Activated CD8-positive, alpha-beta memory T cell treated with anti-CD3 and anti-CD28 coated beads, Interleukin-2, amount 10 ng/mL, durations not matched to agents 7 days and 5 days (primary cell): ENCODE data around the gene UBA52. TPM values are rescaled to one million over a fixed set of nuclear protein-coding genes. Genes with fewer than 3 reads are reported as not detected.

Experiments used
- ATAC-seq: fragments of 150-1000 bp; cut with Tn5 transposase; one replicate; pipeline ENCODE4 v1.10.0; 2021; ENCODE audit warnings: moderate library complexity
- CTCF ChIA-PET: fragments of 350-600 bp; sonication (Branson Sonifier 250); formaldehyde crosslinking; loops from one replicate; lab custom pipeline; 2021; ENCODE audit warnings: antibody characterized with exemption; lab: Charles Lee
- DNase-seq: peaks from one replicate; pipeline ENCODE4 v3.0.0-alpha.2; 2020
- H3K27ac Mint-ChIP-seq: one replicate; pipeline ENCODE4 v1.8.0; 2021; ENCODE audit warnings: mild to moderate bottlenecking, mixed read lengths
- H3K27me3 Mint-ChIP-seq: one replicate; pipeline ENCODE4 v1.8.0; 2021; ENCODE audit warnings: mixed read lengths
- H3K36me3 Mint-ChIP-seq: one replicate; pipeline ENCODE4 v1.8.0; 2021; ENCODE audit warnings: mild to moderate bottlenecking, mixed read lengths
- H3K4me1 Mint-ChIP-seq: one replicate; pipeline ENCODE4 v1.8.0; 2021; ENCODE audit warnings: mixed read lengths
- H3K4me3 Mint-ChIP-seq: one replicate; pipeline ENCODE4 v1.8.0; 2021; ENCODE audit warnings: mild to moderate bottlenecking, moderate library complexity, mixed read lengths
- H3K9me3 Mint-ChIP-seq: one replicate; pipeline ENCODE4 v1.8.0; 2022; ENCODE audit warnings: low read depth, mixed read lengths
- total RNA-seq, 2 experiments: library from RNA; stranded (reverse); gene quantifications; one replicate each; pipeline ENCODE4 v1.2.3, GENCODE V29; 2021

Gene UBA52
- total RNA-seq, 2 experiments from 2014 or later, result 1,256 to 1,325 TPM

DNA sequence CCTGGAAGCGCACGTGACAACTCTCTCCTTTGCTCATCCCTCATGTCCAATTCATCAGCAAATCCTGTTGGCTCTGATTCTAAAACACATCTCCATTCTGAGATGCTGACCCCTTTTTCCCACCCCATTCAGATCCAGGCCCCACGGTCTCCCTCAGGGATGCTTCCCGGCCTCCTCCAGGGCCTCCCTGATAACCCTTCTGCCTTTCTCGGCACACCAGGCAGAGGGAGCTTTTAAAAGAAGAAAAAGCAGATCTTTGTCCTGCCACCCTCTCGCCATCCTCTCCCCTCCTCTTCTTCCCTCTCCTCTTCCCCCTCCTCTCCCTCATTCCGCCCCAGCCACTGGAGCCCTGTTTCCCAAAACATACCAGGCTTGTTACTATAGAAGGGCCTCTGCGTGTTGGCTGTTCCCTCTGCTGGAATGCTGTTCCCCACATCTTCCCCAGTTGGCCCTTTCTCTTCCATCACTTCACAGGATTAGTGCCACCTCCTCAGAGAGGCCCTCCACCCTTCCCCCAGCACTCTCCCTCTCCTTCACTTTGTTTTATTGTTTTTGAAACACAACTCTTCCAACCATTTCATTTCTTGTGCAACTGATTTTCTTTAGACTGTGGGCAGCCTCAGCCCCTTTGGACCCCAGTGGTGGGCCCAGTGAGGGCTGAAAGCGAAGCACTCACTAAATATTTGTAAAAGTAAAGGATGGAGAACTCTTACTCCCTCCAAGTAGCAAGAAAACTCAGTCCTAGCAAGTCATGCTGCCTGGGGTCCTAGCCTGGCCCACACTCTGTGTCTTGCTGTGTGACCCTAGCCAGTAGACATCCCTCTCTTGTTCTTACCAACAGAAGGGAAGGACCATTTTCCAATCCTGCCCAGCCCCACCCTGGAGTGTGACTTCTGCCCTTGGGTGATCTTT, 37.4 kb downstream of the UBA52 start:
- H3K27ac Mint-ChIP-seq, result no peak overlapping the region
- no peaks in the 10 kb centered on the region for H3K36me3 Mint-ChIP-seq
- CTCF ChIA-PET, result no interaction called here
- DNase-seq (no peak), ATAC-seq (no peak)
- H3K9me3 Mint-ChIP-seq, result no peaks in the 10 kb centered on the region
- peaks cover 77% of the 10 kb centered on the region for H3K27me3 Mint-ChIP-seq
- peaks cover 9% of the 10 kb centered on the region for H3K4me1 Mint-ChIP-seq
- no peak overlapping the region for H3K4me3 Mint-ChIP-seq

DNA sequence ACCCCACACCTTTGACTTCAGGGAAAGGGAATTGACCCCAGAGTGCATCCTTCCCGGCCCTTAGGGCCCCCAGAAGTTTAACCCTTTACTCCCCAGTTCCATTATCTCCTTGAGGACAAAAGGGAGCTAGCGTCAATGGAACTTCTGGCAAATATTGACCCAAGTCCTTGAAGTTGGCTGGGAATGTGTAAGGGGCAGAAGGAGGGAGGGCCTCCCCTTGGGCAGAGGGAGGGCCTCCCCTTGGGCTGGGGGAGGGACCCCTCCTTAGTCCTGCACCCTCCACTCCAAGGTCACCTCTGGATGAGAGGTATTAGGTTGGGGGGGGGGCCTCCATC, 38.0 kb downstream of the UBA52 start:
- Mint-ChIP-seq H3K9me3 (no peaks in the 10 kb centered on the region), H3K36me3 (no peaks in the 10 kb centered on the region), H3K4me1 (peaks cover 9% of the 10 kb centered on the region), H3K4me3 (no peak overlapping the region), H3K27me3 (peaks cover 77% of the 10 kb centered on the region), H3K27ac (no peak overlapping the region)
- ATAC-seq, result no peak
- CTCF ChIA-PET, result no interaction called here
- no peak for DNase-seq

DNA sequence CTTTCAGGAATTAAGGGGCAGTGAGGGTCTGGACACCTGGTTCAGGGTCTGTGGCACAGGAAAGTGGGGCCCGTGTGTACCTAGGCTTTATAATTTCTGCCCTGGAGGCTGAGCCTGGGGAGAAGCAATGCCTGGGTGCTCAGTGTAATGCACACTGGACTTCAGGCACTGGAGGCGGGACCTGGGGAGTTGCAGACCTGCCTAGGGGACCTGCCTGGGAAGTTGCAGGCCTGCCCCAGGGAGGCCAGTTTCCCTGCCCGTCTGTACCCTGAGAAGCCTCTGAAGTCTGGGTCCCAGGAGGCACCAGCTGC, 38.5 kb downstream of the UBA52 start:
- Mint-ChIP-seq H3K27ac (no peak overlapping the region), H3K27me3 (peaks cover 76% of the 10 kb centered on the region), H3K4me3 (no peak overlapping the region), H3K36me3 (no peaks in the 10 kb centered on the region), H3K9me3 (no peaks in the 10 kb centered on the region), H3K4me1 (peaks cover 9% of the 10 kb centered on the region)
- CTCF ChIA-PET, result no interaction called here
- ATAC-seq (no peak), DNase-seq (no peak)

DNA sequence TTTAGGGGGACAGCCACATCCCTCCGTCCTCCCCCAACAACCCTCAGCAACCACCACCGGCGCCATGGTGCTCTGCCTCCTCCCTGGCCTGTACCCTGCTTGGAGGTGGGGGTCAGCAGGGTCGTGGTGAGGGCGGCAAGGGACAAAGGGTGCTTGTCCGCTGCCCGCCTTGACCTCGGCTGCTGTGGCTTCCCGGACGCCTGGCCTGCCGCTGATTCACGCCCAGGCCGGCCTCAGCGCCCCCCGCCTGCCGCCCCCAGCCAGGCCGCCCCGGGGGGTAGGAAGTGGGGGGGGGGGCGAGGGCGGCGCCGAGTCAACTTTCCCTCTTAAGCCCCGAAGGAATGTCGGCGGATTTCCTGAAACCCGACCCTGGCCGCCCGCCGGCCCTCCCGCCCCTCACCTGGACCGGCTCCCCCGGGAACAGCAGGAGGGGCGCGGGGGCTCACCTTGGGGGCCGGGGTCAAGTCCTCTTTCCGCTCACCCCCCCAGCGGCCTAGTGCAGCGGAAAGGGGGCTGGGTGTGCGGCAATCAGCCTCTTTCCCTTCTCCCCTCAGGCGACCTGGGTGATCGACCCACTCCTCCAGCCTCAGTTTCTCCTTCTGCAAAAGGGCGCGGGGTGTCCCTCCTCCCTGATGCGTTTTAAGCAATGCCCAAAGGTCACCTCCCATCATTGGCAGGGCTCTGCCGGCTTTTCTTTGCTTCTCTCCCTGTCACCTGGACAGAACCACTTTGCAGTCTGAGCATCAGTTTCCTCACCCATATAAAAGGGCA, 39.1 kb downstream of the UBA52 start:
- H3K4me1 Mint-ChIP-seq, result peaks cover 9% of the 10 kb centered on the region
- no peak for DNase-seq
- no peak overlapping the region for H3K27ac Mint-ChIP-seq
- no peaks in the 10 kb centered on the region for H3K9me3 Mint-ChIP-seq
- ATAC-seq, result no peak
- peaks cover 74% of the 10 kb centered on the region for H3K27me3 Mint-ChIP-seq
- H3K36me3 Mint-ChIP-seq, result no peaks in the 10 kb centered on the region
- CTCF ChIA-PET, result no interaction called here
- H3K4me3 Mint-ChIP-seq, result no peak overlapping the region

DNA sequence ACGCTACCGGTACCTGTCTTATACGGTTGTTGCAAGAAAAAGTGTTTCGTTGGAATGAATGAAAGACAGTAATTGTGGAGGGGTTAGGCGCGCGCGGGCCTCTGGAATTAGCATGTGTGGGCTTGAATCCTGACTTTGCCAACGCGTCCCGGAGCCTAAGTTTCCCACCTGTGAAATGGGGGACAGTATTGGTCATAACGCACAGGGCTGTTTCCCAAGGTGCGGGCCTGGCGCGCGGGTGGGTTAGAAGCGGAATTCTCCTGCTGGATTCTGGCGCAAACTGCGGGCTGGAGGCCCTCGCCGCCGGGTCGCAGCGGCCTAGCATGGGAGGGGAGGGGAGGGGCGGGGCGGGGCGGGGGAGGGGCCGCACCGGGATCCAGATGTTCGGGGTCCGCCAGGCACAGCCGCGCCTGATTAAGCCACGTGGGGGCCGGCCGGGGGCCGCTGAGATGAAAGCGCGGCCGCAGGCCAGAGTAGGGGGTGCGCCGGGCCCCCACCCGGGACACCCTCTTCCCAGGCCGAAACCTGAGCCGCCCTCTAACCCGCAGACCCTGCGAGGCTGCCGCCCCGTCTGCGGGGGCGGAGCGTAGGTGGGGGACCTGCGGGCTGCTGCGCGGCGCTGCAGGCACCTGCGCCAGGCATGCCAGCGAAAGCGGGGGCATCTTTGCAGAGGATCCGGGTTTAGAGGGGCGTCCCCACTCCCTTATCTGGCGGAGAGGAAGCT, 39.8 kb downstream of the UBA52 start:
- CTCF ChIA-PET, result no interaction called here
- DNase-seq (no peak), ATAC-seq (no peak)
- no peaks in the 10 kb centered on the region for H3K9me3 Mint-ChIP-seq
- H3K36me3 Mint-ChIP-seq, result no peaks in the 10 kb centered on the region
- H3K27ac Mint-ChIP-seq, result no peak overlapping the region
- peaks cover 9% of the 10 kb centered on the region for H3K4me1 Mint-ChIP-seq
- H3K27me3 Mint-ChIP-seq, result peaks cover 79% of the 10 kb centered on the region
- H3K4me3 Mint-ChIP-seq, result no peak overlapping the region

DNA sequence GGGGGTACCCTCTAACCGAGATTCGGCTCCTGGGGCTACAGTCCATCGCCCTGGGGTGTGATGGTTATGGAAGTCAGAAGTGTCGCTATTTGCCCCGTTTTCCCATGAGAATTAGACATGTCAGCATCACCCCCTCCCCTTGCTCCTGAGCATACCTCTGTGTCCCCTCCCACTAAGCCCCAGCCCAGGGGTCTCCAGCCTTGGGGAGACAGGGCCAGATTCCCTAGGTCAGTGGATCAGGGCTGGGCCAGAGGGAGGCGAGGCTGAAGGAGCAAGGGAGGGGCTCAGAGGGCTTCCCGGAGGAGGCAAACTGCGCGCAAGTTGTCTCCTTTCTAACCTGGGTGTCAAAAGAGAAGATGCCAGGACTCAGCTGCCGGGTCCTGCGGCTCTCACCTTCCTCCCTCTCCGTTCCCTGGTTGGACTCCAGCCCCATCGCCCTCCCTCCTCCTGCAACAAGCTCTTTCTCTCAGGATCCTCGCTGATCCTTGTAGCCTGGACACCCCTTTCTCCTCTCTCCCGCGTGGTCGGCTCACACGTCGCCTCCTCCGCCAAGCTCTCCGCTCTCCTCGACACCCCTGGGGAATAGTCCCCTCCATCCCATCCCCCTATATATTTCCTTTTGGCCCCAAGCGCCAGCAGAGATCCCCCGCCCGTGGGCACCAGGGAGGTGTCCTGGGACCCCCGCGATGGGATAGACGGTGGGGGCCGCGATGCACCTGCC, 40.6 kb downstream of the UBA52 start:
- no peak for ATAC-seq
- H3K36me3 Mint-ChIP-seq, result no peaks in the 10 kb centered on the region
- peaks cover 75% of the 10 kb centered on the region for H3K27me3 Mint-ChIP-seq
- CTCF ChIA-PET, result interaction anchor here (1.0 kb wide), 1 partner anchor 161 kb away, joined by 3 read pairs; no protein-coding TSS in a partner anchor
- no peak overlapping the region for H3K27ac Mint-ChIP-seq
- H3K9me3 Mint-ChIP-seq, result no peaks in the 10 kb centered on the region
- no peak for DNase-seq
- peak overlapping the region; percentile 18 for H3K4me3 Mint-ChIP-seq
- peaks cover 9% of the 10 kb centered on the region for H3K4me1 Mint-ChIP-seq

DNA sequence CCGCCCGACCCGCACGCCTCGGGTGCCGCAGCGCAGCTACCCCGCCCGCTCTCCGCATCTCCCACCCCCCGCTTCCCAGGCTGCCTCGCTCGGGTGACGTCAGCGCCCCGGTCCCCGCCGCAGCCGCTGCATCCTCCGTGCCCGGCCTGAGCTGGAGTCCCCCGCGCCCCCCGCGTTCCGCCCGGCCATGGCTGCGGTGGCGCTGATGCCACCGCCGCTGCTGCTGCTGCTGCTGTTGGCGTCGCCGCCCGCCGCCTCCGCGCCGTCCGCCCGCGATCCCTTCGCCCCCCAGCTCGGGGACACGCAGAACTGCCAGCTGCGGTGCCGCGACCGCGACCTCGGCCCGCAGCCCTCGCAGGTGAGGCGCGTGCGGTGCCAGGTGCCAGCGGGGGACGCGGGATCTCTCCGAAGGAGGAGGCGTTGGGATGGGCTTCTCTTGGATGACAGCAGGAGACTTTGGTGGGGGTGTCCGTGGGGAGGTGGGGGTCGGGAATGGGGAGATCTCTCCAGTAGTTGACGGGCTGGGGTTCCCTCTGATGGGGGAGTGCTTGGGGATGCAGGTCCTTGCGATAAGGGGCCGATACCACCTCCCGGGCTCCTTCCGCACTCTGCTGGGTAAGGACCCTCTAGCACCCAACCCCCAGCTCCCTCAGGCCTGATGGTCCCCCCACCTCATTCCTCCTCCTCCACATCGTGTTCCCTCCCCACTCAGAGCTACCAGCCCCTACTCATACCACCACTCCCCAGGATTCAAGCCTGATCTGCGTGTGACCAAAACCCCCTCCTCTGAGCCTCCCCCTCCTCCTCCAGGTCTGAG, 41.3 kb downstream of the UBA52 start, which contains the start of gene TMEM59L:
TMEM59L (plus strand) TSS at position 99 of the 817 bp plus-strand sequence; CDS start at position 188, 89 bp downstream.
- H3K4me1 Mint-ChIP-seq, result peaks cover 9% of the 10 kb centered on the region
- ATAC-seq, result peak; percentile 53
- no peak for DNase-seq
- CTCF ChIA-PET, result interaction anchor here (1.0 kb wide), 1 partner anchor 162 kb away, joined by 3 read pairs; no protein-coding TSS in a partner anchor
- no peaks in the 10 kb centered on the region for H3K36me3 Mint-ChIP-seq
- H3K27me3 Mint-ChIP-seq, result peaks cover 67% of the 10 kb centered on the region
- no peaks in the 10 kb centered on the region for H3K9me3 Mint-ChIP-seq
- H3K27ac Mint-ChIP-seq, result no peak within 1 kb of the TSS
- H3K4me3 Mint-ChIP-seq, result peak within 1 kb of the TSS; percentile 18

DNA sequence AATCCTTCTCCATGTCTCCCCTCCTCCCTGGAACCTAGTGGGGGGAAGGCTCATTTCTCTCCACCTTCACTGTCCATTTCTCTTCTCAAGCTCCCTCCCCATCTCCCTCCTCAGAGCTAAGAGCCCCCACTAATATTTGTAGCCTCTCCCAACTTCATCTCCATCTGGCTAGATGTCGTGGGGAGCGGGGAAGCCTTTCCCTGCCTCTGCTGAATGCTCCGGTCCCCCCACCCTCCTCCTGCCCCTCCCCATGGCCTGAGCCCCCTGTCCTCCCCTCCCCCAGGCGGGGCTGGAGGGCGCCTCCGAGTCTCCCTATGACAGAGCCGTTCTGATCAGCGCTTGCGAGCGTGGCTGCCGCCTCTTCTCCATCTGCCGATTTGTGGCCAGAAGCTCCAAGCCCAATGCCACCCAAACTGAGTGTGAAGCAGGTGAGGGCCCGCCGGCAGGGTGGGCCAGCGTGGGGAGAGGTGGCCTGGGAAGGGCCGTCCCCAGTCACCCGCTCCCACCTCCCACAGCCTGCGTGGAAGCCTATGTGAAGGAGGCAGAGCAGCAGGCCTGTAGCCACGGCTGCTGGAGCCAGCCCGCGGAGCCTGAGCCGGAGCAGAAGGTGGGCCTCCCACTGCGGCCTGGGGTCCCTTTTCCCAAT, 42.1 kb downstream of the UBA52 start:
- H3K4me1 Mint-ChIP-seq, result peaks cover 9% of the 10 kb centered on the region
- CTCF ChIA-PET, result no interaction called here
- DNase-seq, result no peak
- no peaks in the 10 kb centered on the region for H3K36me3 Mint-ChIP-seq
- H3K9me3 Mint-ChIP-seq, result no peaks in the 10 kb centered on the region
- H3K4me3 Mint-ChIP-seq, result no peak overlapping the region
- H3K27me3 Mint-ChIP-seq, result peaks cover 60% of the 10 kb centered on the region
- no peak for ATAC-seq
- H3K27ac Mint-ChIP-seq, result no peak overlapping the region

DNA sequence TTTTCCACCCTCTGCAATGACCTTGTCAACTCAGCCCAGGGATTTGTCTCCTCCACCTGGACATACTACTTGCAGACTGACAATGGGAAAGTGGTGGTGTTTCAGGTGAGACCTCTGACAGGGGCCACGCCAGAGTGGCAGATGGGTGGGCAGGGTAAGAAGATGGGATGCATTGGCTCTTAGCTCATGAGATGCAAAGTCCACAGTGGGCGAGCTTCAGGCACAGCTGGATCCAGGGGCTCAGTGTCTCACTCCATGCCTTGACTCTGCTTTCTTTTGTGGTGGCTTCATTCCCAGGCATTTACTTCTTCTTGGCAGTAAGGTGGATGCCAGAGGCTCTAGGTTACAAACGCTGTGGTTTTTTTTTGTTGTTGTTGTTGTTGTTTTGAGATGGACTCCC, 44.4 kb downstream of the UBA52 start:
- no peak for DNase-seq
- peaks cover 41% of the 10 kb centered on the region for H3K27me3 Mint-ChIP-seq
- H3K4me3 Mint-ChIP-seq, result no peak overlapping the region
- no peak for ATAC-seq
- H3K36me3 Mint-ChIP-seq, result no peaks in the 10 kb centered on the region
- H3K27ac Mint-ChIP-seq, result no peak overlapping the region
- no peaks in the 10 kb centered on the region for H3K9me3 Mint-ChIP-seq
- CTCF ChIA-PET, result interaction anchor here (1.1 kb wide), 1 partner anchor 22 kb away, joined by 3 read pairs; no protein-coding TSS in a partner anchor
- H3K4me1 Mint-ChIP-seq, result peaks cover 7% of the 10 kb centered on the region

DNA sequence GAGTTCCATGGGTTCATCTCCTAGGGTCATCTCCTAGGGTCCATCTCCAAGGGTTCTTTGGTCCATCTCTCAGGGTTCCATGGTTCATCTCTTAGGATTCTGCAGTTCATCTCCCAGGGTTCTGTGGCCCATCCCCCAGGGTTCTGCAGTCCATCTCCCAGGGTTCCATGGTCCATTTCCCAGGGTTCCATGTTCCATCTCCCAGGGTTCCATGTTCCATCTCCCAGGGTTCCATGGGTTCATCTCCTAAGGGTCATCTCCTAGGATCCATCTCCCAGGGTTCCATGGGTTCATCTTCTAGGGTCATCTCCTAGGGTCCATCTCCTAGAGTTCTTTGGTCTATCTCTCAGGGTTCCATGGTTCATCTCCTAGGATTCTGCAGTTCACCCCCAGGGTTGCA, 45.9 kb downstream of the UBA52 start:
- CTCF ChIA-PET, result no interaction called here
- DNase-seq, result no peak
- H3K36me3 Mint-ChIP-seq, result no peaks in the 10 kb centered on the region

DNA sequence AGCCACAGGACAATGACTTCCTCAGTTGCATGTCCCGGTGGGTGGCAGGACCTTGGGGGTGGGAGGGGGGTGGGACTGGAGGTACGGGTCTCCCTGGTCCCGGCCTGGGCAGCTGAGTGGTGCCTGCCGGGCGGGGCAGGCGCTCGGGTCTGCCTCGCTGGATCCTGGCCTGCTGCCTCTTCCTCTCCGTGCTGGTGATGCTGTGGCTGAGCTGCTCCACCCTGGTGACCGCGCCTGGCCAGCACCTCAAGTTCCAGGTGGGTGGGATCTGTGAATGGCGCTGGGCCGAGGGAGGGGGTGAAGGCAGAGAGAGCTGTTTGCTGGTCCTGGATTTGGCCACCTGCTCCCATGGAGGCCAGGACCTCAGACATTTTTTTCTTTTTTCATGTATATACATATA, 46.6 kb downstream of the UBA52 start:
- no peak overlapping the region for H3K27ac Mint-ChIP-seq
- DNase-seq, result no peak
- no peak for ATAC-seq
- no peaks in the 10 kb centered on the region for H3K36me3 Mint-ChIP-seq
- no peaks in the 10 kb centered on the region for H3K9me3 Mint-ChIP-seq
- peaks cover 32% of the 10 kb centered on the region for H3K27me3 Mint-ChIP-seq
- no peak overlapping the region for H3K4me3 Mint-ChIP-seq
- CTCF ChIA-PET, result no interaction called here
- H3K4me1 Mint-ChIP-seq, result no peaks in the 10 kb centered on the region

More for the DNA sequence above, 45.9 kb downstream of the UBA52 start:
- H3K4me1 Mint-ChIP-seq, result no peaks in the 10 kb centered on the region
- peaks cover 31% of the 10 kb centered on the region for H3K27me3 Mint-ChIP-seq
- no peak overlapping the region for H3K27ac Mint-ChIP-seq
- ATAC-seq, result no peak
- no peak overlapping the region for H3K4me3 Mint-ChIP-seq
- H3K9me3 Mint-ChIP-seq, result no peaks in the 10 kb centered on the region

DNA sequence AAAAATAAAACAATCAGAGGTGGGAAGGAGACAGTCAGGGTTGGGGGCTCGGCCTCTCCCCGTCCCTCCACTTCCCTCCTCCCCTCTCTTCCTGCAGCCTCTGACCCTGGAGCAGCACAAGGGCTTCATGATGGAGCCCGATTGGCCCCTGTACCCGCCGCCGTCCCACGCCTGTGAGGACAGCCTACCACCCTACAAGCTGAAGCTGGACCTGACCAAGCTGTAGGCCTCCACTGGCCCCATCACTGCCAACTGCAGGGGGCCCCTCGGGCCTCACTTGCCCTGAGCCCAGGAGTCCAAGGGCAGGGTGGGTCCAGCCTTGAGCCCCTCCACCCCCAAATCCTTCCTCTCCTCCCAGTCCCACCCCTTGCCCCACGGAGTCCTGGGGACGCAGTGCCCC, 48.7 kb downstream of the UBA52 start:
- Mint-ChIP-seq H3K27ac (no peak overlapping the region), H3K4me3 (no peak overlapping the region)

More for the DNA sequence above, 48.7 kb downstream of the UBA52 start:
- CTCF ChIA-PET, result no interaction called here
- ATAC-seq (no peak), DNase-seq (no peak)
- Mint-ChIP-seq H3K9me3 (no peaks in the 10 kb centered on the region), H3K36me3 (no peaks in the 10 kb centered on the region), H3K4me1 (no peaks in the 10 kb centered on the region), H3K27me3 (peaks cover 13% of the 10 kb centered on the region)
